Neural cell (in vitro differentiated cells): ENCODE results near the gene NPRL2. TPM values are rescaled to one million over a fixed set of nuclear protein-coding genes. Genes with fewer than 3 reads are reported as not detected.

Experiments used
- H2AFZ ChIP-seq: fragments of 200-600, 300-800 bp; sonication (generic), shearing (Covaris generic); 2 replicates; pipeline ENCODE4 v1.6.0; 2014; ENCODE audit warnings: low read depth, mild to moderate bottlenecking, antibody characterized with exemption, low read length, moderate library complexity
- H3F3A ChIP-seq: fragments of 200-600 bp; shearing (Covaris generic); 2 replicates; pipeline ENCODE4 v1.6.1; 2016; ENCODE audit warnings: mild to moderate bottlenecking, moderate library complexity, mixed read lengths, antibody characterized with exemption, low read length; ENCODE audit not compliant: insufficient read depth, poor library complexity, severe bottlenecking
- H3K27ac ChIP-seq: fragments of 200-600, 300-800 bp; sonication (generic), shearing (Covaris generic); 2 replicates; pipeline ENCODE4 v1.5.1; 2014; ENCODE audit warnings: mild to moderate bottlenecking, low read length, moderate library complexity
- H3K27me3 ChIP-seq: fragments of 300-800, 200-600 bp; sonication (generic), shearing (Covaris generic); 2 replicates; pipeline ENCODE4 v1.6.0; 2014; ENCODE audit warnings: mild to moderate bottlenecking, low read depth, low read length, moderate library complexity; ENCODE audit not compliant: insufficient read depth
- H3K36me3 ChIP-seq: fragments of 300-800, 200-600 bp; sonication (generic), shearing (Covaris generic); 2 replicates; pipeline ENCODE4 v1.5.1; 2014; ENCODE audit warnings: mild to moderate bottlenecking, antibody characterized with exemption, low read length, moderate library complexity; ENCODE audit not compliant: insufficient read depth
- H3K4me2 ChIP-seq: fragments of 300-800, 200-600 bp; sonication (generic), shearing (Covaris generic); 2 replicates; pipeline ENCODE4 v1.6.0; 2014; ENCODE audit warnings: mild to moderate bottlenecking, low read length
- H3K4me3 ChIP-seq: fragments of 300-800, 200-600 bp; sonication (generic), shearing (Covaris generic); 2 replicates; pipeline ENCODE4 v1.5.1; 2014; ENCODE audit warnings: mild to moderate bottlenecking, low read length, moderate library complexity
- H3K79me2 ChIP-seq: fragments of 200-600 bp; shearing (Covaris generic); replicated peaks from 2 replicates; pipeline ENCODE4 v1.6.0; 2014; ENCODE audit warnings: mild to moderate bottlenecking, low read length, moderate library complexity; ENCODE audit not compliant: insufficient read depth
- H3K9ac ChIP-seq: fragments of 300-800, 200-600 bp; sonication (generic), shearing (Covaris generic); 2 replicates; pipeline ENCODE4 v1.6.1; 2016; ENCODE audit warnings: mild to moderate bottlenecking, low read length, mixed read lengths
- H3K9me2 ChIP-seq: fragments of 200-600 bp; shearing (Covaris generic); 2 replicates; pipeline ENCODE4 v1.6.1; 2016; ENCODE audit warnings: mild to moderate bottlenecking, low read length, mixed read lengths; ENCODE audit not compliant: insufficient read depth
- H3K9me3 ChIP-seq: fragments of 200-600, 300-800 bp; sonication (generic), shearing (Covaris generic); 2 replicates; pipeline ENCODE4 v1.6.1; 2016; ENCODE audit warnings: mild to moderate bottlenecking, mixed run types, low read length, moderate library complexity, mixed read lengths
- H4K20me1 ChIP-seq: fragments of 200-600 bp; shearing (Covaris generic); 2 replicates; pipeline ENCODE4 v1.6.1; 2016; ENCODE audit warnings: mild to moderate bottlenecking, mixed run types; ENCODE audit not compliant: insufficient read depth
- EP300 ChIP-seq: fragments of 450-650 bp; conservative IDR thresholded peaks from 2 replicates; pipeline ENCODE4 v1.6.1; 2014; ENCODE audit warnings: antibody characterized with exemption, mild to moderate bottlenecking, moderate library complexity; ENCODE audit not compliant: poor library complexity, severe bottlenecking
- EZH2 ChIP-seq: fragments of 200-600, 300-800 bp; shearing (Covaris generic), sonication (generic); IDR thresholded peaks from 2 replicates; pipeline ENCODE4 v1.6.1; 2014; ENCODE audit warnings: antibody characterized with exemption, low read length, borderline replicate concordance, mild to moderate bottlenecking; ENCODE audit not compliant: insufficient read depth, poor library complexity, severe bottlenecking
- MXI1 ChIP-seq: fragments of 450-650 bp; conservative IDR thresholded peaks from 2 replicates; pipeline ENCODE4 v1.6.1; 2014; ENCODE audit warnings: antibody characterized with exemption, mild to moderate bottlenecking; ENCODE audit not compliant: poor library complexity, severe bottlenecking
- POLR2AphosphoS5 ChIP-seq: IDR thresholded peaks from 2 replicates; pipeline ENCODE4 v1.6.1; 2012
- RAD21 ChIP-seq: fragments of 450-650 bp; conservative IDR thresholded peaks from 2 replicates; pipeline ENCODE4 v1.6.1; 2014; ENCODE audit warnings: antibody characterized with exemption, mild to moderate bottlenecking, moderate library complexity
- SMC3 ChIP-seq: fragments of 450-650 bp; conservative IDR thresholded peaks from 2 replicates; pipeline ENCODE4 v1.6.1; 2014; ENCODE audit warnings: antibody characterized with exemption, mild to moderate bottlenecking, moderate library complexity; ENCODE audit not compliant: poor library complexity
- TAF1 ChIP-seq: IDR thresholded peaks from 2 replicates; pipeline ENCODE4 v1.6.1; 2012; ENCODE audit warnings: low read depth
- polyA plus RNA-seq: library from polyadenylated mRNA; depleted of rRNA; stranded (reverse); fragments of >200 nt; gene quantifications from 2 replicates; pipeline ENCODE4 v1.2.3, GENCODE V29; 2014
- TF ChIP-seq, protein P1 (sequence below): IDR thresholded peaks from 2 replicates; pipeline ENCODE4 v1.6.1; 2012; ENCODE audit warnings: borderline replicate concordance
- TF ChIP-seq, protein P2 (sequence below): fragments of 450-650 bp; IDR thresholded peaks from 2 replicates; pipeline ENCODE4 v1.5.1; 2014; ENCODE audit warnings: antibody characterized with exemption, mild to moderate bottlenecking, moderate library complexity; ENCODE audit not compliant: poor library complexity, severe bottlenecking

NPRL2 gene
- polyA plus RNA-seq, 1 donor from 2014 or later: 118 TPM

DNA sequence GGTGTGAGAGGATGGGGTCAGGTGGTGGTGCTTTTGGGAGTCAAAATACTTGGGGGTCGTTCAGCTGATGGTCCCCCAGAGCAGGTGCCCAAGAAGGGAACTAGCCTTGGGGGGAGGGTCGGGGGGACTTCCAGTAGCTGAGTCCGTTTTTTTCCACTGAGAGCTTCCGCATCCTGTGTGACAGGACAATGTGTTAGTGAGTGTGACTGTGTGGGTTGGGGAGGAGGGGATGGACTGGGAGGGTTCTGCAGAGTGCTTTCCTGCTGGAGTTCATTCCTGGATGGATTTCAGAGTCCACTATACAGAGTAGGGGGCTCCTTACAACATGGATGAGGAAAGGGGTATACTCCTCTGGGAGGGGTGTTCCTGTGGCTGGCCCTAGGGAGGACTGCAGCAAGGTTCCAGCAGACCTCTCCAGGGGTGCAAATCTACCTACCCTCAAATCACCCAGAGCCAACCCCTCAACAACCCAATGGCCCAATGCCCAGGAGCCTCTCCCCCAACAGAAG is 27.4 kb downstream of the NPRL2 start:
- Histone ChIP-seq H3K36me3 (no peaks in the 10 kb centered on the region), H3K9me3 (no peaks in the 10 kb centered on the region), H3K4me3 (no peak overlapping the region), H3K27me3 (no peaks in the 10 kb centered on the region), H4K20me1 (no peaks in the 10 kb centered on the region), H3K79me2 (peaks cover 35% of the 10 kb centered on the region), H3K27ac (no peak overlapping the region), H3K9ac (no peak overlapping the region), H2AFZ (no peak overlapping the region), H3F3A (no peaks in the 10 kb centered on the region), H3K9me2 (no peaks in the 10 kb centered on the region), H3K4me2 (no peak overlapping the region)
- TF ChIP-seq, protein P1, sequence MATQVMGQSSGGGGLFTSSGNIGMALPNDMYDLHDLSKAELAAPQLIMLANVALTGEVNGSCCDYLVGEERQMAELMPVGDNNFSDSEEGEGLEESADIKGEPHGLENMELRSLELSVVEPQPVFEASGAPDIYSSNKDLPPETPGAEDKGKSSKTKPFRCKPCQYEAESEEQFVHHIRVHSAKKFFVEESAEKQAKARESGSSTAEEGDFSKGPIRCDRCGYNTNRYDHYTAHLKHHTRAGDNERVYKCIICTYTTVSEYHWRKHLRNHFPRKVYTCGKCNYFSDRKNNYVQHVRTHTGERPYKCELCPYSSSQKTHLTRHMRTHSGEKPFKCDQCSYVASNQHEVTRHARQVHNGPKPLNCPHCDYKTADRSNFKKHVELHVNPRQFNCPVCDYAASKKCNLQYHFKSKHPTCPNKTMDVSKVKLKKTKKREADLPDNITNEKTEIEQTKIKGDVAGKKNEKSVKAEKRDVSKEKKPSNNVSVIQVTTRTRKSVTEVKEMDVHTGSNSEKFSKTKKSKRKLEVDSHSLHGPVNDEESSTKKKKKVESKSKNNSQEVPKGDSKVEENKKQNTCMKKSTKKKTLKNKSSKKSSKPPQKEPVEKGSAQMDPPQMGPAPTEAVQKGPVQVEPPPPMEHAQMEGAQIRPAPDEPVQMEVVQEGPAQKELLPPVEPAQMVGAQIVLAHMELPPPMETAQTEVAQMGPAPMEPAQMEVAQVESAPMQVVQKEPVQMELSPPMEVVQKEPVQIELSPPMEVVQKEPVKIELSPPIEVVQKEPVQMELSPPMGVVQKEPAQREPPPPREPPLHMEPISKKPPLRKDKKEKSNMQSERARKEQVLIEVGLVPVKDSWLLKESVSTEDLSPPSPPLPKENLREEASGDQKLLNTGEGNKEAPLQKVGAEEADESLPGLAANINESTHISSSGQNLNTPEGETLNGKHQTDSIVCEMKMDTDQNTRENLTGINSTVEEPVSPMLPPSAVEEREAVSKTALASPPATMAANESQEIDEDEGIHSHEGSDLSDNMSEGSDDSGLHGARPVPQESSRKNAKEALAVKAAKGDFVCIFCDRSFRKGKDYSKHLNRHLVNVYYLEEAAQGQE: no peak
- TF ChIP-seq EP300: no peak
- no peak for TF ChIP-seq MXI1
- no peak for TF ChIP-seq RAD21
- TF ChIP-seq, protein P2, sequence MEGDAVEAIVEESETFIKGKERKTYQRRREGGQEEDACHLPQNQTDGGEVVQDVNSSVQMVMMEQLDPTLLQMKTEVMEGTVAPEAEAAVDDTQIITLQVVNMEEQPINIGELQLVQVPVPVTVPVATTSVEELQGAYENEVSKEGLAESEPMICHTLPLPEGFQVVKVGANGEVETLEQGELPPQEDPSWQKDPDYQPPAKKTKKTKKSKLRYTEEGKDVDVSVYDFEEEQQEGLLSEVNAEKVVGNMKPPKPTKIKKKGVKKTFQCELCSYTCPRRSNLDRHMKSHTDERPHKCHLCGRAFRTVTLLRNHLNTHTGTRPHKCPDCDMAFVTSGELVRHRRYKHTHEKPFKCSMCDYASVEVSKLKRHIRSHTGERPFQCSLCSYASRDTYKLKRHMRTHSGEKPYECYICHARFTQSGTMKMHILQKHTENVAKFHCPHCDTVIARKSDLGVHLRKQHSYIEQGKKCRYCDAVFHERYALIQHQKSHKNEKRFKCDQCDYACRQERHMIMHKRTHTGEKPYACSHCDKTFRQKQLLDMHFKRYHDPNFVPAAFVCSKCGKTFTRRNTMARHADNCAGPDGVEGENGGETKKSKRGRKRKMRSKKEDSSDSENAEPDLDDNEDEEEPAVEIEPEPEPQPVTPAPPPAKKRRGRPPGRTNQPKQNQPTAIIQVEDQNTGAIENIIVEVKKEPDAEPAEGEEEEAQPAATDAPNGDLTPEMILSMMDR: no peak
- no peak for TF ChIP-seq POLR2AphosphoS5
- TF ChIP-seq TAF1: no peak
- no peak for TF ChIP-seq SMC3
- no peak for TF ChIP-seq EZH2

DNA sequence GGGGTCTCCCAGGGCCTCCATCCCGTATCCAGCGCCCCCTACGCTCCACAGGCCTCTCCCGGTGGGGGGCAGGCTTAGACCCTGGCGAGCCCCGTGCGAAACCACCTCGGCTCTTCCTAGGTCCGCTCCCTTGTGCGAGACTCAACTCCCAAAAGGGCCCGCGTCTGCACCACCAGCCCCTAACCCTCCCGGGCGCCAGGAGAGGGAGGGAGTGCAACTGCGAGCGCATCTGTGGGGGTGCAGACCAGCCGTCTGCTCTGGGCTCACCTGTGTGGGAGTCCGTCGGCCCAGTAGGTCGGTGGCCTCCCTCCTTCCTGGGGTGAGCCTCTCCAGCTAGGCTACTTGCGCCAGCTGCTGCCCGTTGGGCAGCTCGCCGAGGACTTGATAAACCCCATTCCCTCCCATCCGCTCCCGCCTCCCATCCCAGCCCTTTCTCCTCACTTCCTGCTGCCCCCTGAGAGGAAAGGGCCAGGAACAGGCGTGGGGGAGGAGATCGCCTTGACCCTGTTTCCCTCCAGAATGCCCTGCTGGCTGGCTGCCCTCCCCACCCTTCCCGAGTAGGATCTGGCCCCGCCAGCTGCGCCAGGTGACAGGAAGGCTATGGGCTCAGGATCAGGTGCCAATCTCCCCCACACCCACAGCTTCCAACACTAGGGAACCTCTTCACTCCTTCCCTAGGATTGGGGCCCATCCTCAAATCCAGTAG is 28.0 kb downstream of the NPRL2 start, which contains the start of gene HYAL2:
HYAL2 (minus strand) TSS at position 360 of the 706 bp plus-strand sequence. CDS start 2,256 bp downstream, outside the sequence.
- peaks cover 30% of the 10 kb centered on the region for H3K79me2 ChIP-seq
- H2AFZ ChIP-seq: peak within 1 kb of the TSS; percentile 85
- peak within 1 kb of the TSS; percentile 93 for H3K4me3 ChIP-seq
- H3K4me2 ChIP-seq: no peak within 1 kb of the TSS
- no peaks in the 10 kb centered on the region for H3K27me3 ChIP-seq
- H3F3A ChIP-seq: no peaks in the 10 kb centered on the region
- no peaks in the 10 kb centered on the region for H4K20me1 ChIP-seq
- peak within 1 kb of the TSS; percentile 94 for H3K27ac ChIP-seq
- no peaks in the 10 kb centered on the region for H3K36me3 ChIP-seq
- H3K9me2 ChIP-seq: no peaks in the 10 kb centered on the region
- TF ChIP-seq MXI1: no peak
- no peak for TF ChIP-seq SMC3
- TF ChIP-seq, protein P1: no peak
- TF ChIP-seq, protein P2: no peak
- TF ChIP-seq POLR2AphosphoS5: no peak
- no peak for TF ChIP-seq RAD21
- TF ChIP-seq EP300: no peak
- TF ChIP-seq TAF1: no peak
- no peak for TF ChIP-seq EZH2
- peak within 1 kb of the TSS; percentile 96 for H3K9ac ChIP-seq
- H3K9me3 ChIP-seq: no peaks in the 10 kb centered on the region
